ENCODE results near the gene TMEM8B.

- no peak for TF ChIP-seq EZH2phosphoT487 (IDR thresholded peaks at IDR 0.05; ENCODE audit: borderline replicate concordance, low read length)
- no peak for TF ChIP-seq CTCF (IDR thresholded peaks at IDR 0.05; ENCODE audit: low read depth, low read length, poor library complexity, severe bottlenecking)
Observed at GRCh38 chr9:35909274-35909673, 80.2 kb downstream of the TMEM8B start, which contains the start of gene SPAAR.

Measured in DOHH2 (cell line).